ENCODE measurements around the gene NKD1.

NKD1 gene

GRCh38 chr16:50634947-50635346 is 86.8 kb downstream of the NKD1 start:
- DNase-seq, result no peak

- no peak for DNase-seq
Measured at GRCh38 chr16:50635505-50636392, 87.6 kb downstream of the NKD1 start.

GRCh38 chr16:50636753-50637374 is 88.7 kb downstream of the NKD1 start:
- no peak for DNase-seq

DNA sequence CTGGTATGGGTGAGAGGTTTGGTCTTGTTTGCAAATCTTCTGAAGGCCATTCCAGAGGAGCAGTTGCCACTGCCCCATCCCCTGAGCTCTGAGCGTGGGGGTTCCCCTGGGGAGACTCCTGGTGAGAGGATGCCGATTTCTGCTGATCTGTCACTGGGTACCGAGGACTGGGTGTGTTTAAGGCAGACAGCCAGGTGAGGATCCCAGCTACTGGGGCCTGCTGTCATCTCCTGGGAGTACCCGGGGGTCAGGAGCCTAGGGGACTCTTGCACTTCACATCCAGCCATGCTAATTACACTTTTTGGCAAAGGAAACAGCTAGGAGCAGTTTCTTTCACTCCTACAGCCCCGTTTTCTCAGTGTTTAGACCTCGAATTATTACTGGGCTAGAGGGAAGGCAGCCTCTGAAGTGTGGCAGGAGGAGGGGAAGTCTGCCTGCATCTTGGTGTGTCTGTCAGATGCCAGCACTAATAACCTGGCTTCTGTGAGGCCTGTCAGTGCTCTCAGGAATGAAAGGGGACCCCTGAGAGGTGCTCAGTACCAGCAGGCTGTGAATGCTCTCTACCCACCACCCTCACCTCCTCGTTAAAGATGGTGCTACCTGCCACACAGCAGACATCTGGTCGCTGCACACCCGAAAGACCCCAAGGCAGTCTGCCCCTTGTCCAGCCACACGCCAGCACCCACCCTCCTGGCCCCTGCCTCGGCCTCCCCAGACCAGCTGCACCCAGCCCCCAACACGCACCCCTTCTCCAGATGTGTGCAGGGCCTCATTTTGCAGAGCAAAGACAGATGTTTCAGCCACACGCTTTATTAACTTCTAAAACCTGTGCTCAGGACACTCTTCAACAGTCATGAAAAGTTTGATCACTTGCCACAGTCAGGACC is 89.8 kb downstream of the NKD1 start:
- DNase-seq, result no peak

GRCh38 chr16:50638816-50639670 is 90.8 kb downstream of the NKD1 start:
- DNase-seq, result no peak

DNA sequence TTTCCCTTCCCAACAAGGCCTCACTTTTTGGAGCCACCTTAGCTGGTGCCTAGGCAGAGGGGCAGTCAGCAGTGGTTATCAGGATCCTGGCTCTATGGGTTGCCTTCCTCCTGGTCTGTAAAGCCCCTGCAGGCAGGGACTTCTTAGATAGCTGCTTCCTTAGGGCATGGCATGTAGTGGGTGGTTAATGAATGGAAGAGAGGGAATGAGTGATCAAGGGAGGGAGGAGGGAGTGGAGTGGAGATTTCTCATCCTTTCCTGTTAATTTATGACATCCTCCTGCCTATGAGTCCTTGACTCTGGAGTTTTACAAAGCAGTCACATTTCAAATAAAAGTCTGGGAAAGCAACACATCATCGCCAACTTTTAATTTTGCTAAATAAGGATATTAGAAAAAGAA is 92.2 kb downstream of the NKD1 start:
- no peak for DNase-seq

GRCh38 chr16:50640919-50641817 is 93.0 kb downstream of the NKD1 start:
- no peak for DNase-seq

DNA sequence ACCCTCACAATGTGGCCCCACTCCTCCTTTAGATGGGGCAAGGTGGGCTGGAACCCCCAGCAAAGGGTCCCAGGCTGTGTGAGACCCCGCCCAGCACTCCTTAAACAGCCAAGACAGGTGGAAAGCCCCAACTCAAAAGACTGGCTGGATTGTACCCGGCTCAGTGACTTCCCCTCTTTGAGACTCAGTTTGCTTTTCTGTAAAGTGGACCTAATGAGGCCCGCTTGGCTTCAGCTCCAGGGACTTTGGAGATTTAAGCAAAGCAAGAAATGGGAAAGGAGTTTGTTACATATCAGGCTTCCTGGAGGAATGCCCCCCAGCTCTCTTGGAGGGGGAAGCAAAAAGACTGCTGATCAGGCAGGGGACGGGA is 93.6 kb downstream of the NKD1 start:
- no peak for DNase-seq

- DNase-seq, result no peak
Measured at GRCh38 chr16:50642349-50642748, 94.2 kb downstream of the NKD1 start.

DNA sequence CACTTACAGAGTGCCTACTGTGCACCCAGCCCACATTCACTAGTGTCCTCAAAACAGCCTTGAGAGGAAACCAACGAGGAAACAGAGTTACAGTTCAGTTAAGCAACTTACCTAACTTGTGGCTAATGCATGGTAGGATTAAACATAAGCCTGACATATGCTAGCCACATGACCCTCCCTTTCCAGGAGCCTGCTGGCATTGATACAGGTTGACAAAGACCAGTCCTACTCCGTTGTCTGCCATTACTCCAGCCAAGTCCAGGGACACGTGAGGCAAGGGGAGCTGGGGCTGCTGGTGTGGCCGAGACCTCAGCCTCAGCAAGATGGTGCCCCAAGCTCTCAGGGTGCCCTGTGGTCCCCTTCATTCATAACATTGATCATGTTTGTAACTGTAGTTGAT is 95.0 kb downstream of the NKD1 start:
- DNase-seq, result no peak

GRCh38 chr16:50644245-50644644 is 96.0 kb downstream of the NKD1 start:
- DNase-seq, result no peak

DNA sequence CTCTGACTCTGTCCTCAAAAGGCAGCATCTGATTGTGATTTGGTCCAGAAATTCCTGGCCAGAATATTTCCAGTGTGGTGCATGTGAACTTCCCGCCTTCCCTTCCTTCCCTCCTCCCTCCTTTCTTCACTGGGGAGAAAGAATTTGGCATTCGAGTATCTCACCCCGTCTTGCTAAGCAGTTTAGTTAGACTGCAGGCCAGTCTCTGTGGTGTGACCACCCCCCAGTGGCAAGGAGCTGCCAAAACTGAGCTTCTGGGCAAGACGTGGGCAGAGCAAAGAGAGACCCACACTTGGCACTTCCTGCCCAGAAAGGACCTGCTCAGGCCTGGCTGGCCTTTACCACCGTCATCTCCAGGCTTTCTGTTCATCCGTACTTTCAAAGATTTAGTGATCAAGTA is 96.5 kb downstream of the NKD1 start:
- no peak for DNase-seq

DNA sequence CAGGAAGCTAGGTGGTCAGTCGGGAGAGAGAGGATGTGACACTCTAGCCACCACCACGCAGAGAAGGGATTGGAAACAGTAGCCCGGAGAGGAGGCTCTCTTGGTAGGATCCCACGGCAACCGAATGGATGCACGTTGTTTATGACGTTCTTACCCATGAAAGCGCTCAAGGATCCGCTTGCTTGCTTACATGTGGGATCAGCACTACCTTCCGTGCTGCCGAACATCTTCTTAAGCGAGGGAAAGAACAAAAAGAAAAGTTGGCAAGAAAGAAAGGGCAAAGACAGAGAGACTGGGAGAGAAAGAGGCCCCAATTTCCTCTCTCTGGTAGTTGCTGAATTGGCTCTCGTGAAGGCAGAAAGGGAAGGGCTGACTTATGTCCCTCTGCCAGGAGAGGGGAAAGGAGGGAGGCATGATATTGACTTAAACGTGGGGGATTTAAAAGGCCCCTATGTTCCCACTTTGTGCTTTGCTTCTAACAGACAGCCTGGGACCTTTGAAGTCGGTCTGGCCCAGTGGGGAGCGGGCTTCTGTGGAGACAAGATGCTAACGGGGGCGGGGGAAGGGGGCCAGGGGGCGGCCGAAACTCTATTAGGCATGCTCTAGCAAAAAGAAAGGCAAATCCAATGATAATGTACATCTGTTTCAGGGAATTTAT is 97.5 kb downstream of the NKD1 start:
- DNase-seq, result no peak

DNA sequence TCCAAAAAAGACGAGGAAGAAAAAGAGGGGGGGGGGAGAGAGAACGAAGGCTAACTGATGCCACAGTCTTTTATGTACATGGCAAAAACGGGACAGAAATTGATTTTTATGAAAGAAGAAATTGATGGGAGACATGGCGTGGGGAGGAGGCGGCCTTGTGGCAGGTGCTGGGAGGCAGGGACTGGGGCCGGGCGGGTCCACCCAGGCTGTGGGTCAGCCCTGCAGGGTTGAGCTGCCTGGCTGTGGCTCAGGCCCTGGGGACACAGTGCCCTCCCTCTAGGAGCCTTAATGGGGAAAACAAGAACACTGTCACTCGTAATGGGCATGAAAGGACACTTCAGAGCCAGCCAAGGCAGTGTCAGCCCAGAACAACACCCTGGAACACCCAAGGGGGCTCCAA is 98.1 kb downstream of the NKD1 start:
- DNase-seq, result no peak

- no peak for DNase-seq
Measured at GRCh38 chr16:50651835-50652438, 103.7 kb downstream of the NKD1 start.

DNA sequence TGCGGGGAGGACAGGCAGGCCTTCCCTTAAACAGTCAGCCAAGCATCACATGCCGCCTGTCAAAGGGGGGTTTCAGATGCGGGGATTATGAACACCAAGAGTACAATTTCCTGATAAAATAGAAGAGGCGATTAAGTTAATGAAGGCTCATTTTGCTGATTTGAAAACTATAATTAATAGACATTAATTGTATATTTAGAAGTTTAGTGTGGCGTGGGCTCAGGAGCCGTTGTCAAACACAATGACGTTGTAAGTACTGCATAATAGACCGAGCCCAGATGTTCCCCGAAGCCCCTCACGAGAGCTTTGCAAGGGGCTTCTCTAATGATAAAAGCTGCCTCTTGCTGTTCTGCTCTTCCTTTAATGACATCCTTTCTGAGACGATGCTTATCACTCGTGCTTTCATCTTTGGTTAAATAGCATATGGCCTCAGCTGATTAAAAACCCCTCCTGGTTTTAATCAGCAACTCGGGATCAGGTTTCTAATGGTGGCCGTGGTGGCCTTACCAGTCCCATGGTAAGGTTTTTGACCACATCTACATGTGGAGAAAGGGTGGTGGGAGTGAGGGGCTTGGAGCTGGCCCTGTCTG is 104.7 kb downstream of the NKD1 start:
- no peak for DNase-seq

DNA sequence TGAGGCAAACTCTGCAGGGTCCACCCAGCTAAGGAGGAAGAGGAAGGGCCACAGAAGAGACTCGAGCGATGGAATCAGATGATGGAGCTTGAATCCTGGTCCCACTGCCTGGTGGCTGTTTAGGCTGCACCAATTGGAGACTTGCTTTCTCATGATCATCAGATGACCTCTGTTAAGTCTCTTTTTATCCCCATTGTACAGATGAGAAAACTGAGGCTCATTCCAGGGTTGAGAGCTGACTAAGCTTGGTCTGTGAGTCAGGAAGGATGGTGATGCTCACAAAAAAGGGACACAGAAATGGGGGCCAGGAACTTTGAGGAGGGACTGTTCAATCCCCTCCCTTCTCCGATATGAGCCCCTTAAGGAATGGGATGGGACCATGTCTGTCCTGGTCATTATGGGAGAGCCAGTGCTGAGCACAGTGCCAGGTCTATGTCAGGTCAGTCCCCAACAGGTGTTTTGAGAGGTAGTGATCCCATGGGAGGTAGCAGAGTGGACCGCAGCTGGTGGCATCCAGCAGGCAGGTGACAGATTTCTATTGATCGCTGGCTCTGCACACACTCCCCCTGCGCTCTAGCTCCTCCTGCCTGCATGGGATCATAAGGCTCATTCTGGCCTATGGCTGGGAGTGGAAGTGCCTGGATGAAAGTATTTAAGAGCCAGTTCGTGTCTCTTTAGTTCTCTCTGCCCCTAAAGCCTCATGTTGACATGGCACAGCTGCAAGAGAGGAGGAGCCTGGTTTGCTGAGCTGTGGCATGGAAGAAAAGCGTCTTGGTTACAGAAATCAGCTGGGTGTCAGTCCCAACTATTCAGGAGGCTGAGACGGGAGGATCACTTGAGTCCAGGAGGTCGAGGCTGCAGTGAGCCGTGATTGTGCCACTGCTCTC is 105.7 kb downstream of the NKD1 start:
- DNase-seq, result no peak

GRCh38 chr16:50655558-50656055 is 107.4 kb downstream of the NKD1 start:
- DNase-seq, result no peak

DNA sequence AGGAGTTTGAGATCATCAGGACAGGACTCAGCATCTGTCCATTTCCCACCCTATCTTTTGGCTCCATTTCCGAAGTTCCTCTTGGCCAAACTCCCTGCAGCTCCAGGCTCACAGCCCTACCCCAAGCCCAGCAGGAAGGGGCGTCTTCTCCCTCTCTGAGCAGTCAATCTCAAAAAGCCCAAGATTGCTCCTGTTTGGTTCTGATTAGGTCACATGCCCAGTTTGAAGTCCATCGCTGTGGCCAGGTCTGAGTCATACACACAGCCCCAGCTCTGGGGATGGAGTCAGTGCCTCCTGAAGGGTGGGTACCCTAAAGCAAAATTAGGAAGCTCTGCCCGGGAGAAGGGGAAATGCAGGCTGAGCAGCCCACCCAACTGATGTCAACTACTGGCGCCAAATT is 109.0 kb downstream of the NKD1 start:
- no peak for DNase-seq

All from SIG-M5 (cell line).